GM21529 (cell line): ENCODE data around the gene DHX35.
"Not testable (repeated sequence)": the region's sequence is repeated elsewhere in the genome, so short reads cannot be mapped to it uniquely, and the experiment has no call there.

Source experiments
- ATAC-seq: cut with Tn5 transposase; IDR thresholded peaks from one replicate; pipeline ENCODE4 v1.9.1; 2021; ENCODE audit not compliant: unreplicated experiment

The DHX35 gene

DNA sequence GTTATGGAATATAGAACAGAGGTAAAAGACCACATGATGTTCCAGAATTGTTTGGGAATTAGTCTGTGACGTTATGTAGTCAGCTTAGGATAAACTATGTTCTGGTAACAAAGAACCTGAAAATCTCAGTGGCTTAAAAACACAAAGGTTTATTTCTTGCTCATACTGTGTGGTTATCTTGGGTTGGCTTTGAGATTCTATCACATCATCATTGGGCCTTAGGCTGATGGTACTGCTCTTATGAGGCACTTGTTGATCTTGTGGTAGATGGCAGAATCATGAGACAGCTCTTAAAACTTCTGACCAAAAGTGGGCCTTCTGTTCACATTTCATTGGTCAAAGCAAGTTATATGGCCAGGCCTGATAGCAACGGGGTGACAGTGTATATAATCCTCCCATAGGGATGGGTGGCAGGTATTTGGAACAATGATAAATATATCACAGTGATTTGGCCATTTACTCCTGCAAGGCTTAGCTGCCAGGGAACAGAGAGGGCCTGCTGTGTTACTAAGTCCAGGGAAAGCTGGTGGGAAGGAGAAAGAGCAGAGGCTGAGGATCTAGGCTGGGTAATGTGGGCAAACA, 13.5 kb downstream of the DHX35 start:
- ATAC-seq: no peak

DNA sequence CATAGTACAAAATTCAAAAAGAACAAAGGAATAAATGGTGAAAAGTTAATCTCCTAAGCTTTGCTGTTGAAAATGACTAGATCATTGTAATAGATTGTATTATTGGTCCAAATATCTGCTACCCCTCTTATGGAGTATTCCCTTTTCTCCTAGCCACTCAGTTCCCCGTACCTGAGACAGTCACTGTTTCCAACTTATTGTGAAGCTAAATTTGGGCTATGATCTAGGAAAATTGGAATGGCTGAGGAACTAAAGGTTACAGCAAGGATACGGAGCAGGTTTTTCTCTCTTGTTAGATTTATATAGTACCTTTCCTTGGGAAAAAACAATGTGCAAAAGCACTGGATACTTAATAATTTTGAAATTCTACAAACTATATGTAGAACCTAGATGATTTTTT, 17.3 kb downstream of the DHX35 start:
- no peak for ATAC-seq

DNA sequence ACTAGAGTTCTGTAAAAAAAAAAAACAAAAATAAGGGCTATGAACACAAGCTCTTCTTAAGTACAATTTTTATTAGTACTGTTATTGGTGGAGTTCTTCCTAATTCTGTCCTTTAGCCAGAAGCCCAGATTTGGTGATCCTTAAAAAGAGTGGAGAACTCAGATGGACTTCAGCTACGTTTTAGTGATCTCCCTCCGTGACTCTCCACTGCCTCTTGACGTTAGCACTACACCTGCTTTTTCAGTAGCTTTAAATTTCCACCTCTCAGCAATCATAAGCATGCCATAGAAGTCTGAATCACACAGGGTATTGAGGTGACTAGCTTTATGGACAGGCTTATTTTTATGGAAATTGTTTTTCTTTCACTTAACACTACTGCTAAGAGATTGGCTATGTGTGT, 17.7 kb downstream of the DHX35 start:
- no peak for ATAC-seq

DNA sequence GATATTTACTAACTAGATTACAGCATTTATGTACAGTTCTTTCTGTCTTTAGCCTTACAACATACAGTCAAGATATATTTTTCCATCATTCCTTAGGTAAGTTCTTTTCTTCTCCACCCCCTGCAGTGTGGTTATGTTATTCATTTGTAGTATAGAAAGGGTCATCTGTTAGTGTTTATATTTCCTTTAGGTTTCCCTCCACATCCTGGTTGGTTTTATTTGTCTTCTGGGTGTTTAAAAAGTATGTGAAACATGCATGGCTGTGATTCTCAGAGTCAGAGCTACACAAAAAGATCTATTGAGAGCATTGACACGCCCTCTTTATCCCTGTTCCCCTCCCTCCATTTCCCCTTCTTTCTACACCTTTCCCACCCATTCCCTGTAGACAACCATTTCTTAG, 20.1 kb downstream of the DHX35 start:
- ATAC-seq: no peak

DNA sequence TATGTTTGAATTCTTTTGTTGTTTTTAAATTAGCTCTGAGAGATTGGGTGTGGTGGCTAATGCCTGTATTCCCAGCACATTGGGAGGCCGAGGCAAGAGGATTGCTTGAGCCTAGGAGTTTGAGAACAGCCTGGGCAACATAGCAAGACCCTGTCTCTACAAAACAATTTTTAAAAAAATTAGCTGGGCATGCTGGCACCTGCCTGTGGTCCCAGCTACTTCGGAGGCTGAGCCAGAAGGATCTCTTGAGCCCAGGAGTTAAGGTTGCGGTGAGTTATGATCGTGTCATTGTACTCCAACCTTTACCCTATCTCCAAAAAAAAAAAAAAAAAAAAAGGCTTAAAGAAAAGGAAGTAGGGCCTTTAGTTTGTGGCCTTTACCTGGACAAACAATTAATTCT, 22.9 kb downstream of the DHX35 start:
- no peak for ATAC-seq

DNA sequence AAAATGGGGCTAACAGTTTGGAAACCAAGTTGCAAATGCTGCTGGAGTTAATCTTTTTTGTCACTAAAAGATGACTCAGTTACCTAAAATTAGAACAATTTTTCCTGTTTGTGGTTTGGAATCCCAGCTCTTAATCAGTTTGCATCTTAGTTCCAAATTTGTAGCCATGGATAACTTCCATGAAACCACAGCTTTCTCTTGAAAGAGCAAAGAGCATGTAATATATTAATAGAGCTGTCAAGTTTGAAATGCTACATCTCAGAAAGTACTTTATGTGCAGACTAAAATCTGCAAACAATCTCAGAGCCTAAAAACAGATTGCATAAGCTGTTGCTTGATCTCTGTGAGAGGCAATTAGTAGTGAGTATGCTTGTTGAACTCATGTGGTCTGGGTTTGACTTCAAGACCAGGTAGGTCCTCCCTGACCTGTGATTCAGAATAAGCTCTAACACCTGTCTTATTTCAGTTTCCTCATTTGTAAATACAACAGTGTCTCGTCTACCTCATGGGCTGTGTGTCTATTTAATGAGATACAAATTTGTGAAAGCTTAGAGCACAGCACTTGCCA, 23.5 kb downstream of the DHX35 start:
- ATAC-seq: peak; percentile 33

DNA sequence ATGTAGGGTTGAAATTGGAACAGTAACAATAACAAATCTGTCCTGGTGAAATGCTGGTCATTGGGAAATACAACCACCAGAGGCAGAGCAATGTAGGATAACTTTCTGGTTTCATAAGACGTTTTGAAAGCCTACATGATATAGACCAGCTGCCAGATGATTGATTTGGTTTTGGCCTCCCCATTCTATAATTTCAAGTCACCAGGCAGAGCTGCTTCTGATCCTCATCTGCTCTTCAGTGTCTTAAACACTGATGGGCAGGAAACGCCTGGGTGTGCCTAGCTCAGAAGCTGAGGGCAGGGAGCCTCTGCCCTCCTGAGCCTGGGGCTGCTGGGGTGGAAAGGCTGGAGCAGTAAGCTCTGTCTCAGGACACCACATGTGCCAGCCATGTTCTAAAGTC, 24.5 kb downstream of the DHX35 start:
- ATAC-seq: no peak

DNA sequence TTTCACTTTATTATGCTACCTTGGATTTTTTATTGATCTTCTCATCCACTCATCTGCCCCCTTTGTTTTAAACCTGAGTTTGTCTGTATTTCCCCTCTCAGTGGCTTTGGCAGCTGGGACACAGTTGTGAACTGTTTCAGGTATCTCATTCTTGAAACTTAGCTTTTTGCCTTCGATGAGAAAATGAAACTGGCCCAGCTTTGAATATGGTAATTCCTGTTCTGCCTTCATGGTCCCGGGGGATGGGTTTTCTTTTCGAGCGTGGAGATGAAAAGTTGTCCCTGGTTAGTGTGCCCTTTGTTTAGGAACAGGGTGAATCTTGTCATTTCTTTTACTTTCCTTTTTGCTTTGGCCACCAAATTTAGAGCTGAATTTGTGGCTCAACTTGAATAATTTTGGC, 25.6 kb downstream of the DHX35 start:
- ATAC-seq: peak; percentile 70

DNA sequence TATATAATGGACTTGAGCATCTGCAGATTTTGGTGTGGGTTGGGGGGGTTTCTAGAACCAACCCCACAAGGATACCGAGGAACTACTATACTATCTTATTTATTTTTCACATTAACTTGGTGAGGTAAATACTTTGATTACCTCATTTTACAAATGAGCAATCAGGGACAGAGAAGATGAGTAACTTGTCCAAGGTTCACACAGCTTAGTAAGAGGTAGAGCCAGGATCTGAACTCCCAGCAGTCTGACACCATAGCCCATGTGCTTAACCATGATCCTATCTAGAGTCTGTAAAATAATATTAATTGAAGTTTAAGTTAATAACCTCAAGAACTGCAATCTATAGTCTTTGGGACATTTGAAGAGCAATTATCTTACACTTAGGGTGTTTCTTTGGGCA, 28.6 kb downstream of the DHX35 start:
- no peak for ATAC-seq

DNA sequence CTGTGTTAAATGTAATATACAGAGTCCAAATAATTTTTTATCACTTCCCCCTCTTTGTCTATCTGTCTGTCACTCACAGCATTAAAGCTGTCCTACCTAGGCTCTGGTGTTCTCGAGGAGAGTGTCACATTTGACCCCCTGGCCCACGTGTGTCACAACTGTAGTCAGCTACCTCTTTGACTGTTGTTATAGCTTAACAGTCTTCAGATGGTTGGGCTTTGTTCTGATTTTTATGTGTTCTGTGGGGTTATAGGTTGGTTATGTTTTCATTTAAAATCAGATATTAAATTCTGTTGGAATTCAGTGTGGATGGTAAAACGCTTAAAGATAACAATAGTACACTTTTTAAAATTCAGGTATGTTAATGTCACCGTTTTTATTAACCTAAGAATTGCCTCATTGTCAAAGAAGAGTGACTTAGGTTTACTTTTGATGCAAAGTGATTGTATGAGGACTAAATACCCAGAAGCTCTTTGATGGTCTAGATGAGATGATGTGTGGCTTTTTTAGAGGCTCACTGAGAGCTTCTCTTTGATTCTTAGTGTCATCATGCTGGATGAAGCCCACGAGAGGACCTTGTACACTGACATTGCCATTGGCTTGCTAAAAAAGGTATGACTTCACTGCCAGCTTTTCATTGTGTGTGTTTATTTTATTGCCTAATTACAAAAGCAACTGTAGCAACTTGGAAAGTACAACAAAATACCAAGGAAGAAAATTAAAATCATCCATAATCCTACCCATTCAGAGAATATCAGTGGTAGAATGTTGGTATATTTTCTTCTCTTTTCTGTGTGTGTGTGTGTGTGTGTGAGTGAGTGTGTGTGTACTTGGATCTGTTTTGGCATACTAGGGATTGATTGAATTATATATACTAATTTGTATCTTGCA, 29.9 kb downstream of the DHX35 start:
- ATAC-seq: no peak

DNA sequence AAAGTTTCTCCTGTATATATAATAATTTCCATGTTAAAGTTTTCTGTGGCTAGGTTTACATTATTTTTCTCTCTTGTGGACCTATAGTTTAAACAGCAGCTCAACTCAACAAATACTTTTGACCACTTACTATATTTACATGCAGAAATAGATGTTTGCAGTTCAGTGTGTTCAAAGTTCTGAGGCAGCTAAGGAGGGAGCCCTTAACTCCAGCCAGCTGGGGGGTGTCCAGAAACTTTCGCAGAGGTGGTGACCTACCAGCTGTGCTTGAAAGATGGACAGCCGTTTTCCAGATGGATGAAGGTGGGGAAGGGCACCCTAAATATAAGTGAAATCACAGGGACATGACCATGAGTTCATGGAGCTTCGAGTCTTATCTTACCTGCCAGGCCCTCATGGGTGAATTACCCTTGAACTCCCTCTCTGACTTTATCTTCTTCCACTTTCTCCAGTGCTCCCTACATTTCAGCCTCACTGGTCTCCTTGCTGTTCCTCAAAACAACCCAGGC, 33.4 kb downstream of the DHX35 start:
- no peak for ATAC-seq

DNA sequence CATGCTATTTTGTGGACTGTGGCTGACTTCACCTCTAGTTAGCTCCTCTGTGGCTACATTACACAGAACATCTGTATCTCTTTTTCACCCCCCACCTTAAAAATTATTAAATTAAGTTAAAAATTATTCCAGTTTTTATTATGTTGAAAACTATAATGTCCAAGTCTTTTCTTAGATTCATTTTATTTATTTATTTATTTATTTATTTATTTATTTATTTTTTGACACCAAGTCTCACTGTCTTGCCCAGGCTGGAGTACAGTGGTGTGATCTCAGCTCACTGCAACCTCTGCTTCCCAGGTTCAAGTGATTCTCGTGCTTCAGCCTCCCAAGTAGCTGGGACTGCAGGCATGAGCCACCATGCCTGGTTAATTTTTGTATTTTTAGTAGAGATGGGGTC, 34.7 kb downstream of the DHX35 start:
- ATAC-seq: not testable (repeated sequence)

DNA sequence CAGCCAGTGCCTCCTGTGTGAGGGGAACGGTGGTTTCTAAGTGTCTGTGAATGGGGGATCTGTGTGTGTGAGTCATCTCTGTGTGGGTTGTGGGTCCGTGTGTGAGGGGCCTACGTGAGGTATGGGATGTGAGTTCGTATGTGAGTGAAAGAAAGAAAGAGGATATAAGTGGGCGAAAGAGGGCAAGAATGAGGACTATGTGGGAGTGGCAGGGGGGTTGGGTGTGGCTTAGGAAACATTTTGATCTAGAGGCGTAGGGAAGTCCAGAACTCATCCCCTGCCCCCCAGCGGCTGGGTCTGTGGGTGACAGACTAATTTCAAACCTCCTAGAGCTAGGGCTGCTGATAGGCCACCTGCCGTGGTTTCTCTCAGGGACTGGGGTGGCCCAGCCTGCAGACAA, 35.5 kb downstream of the DHX35 start:
- ATAC-seq: peak; percentile 94

DNA sequence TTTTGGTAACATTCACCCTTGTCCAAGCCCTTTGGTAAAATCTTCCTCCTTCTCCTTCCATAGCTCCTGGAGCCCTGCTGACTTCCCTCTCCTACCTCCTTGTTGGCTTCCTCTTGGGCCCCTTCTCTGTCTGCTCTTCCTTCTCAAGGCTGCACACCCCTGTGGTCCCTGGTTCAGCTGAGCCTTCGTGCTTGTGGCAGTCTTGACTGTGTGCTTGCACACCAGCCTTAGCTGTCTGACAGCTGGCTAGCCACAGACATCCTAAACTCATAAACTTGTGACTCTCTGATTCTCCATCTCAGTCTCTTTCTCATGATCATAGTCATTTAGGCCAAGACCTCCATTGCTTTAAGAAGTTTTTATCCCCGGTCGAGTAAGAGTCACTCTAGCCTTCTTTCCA, 37.1 kb downstream of the DHX35 start:
- no peak for ATAC-seq

DNA sequence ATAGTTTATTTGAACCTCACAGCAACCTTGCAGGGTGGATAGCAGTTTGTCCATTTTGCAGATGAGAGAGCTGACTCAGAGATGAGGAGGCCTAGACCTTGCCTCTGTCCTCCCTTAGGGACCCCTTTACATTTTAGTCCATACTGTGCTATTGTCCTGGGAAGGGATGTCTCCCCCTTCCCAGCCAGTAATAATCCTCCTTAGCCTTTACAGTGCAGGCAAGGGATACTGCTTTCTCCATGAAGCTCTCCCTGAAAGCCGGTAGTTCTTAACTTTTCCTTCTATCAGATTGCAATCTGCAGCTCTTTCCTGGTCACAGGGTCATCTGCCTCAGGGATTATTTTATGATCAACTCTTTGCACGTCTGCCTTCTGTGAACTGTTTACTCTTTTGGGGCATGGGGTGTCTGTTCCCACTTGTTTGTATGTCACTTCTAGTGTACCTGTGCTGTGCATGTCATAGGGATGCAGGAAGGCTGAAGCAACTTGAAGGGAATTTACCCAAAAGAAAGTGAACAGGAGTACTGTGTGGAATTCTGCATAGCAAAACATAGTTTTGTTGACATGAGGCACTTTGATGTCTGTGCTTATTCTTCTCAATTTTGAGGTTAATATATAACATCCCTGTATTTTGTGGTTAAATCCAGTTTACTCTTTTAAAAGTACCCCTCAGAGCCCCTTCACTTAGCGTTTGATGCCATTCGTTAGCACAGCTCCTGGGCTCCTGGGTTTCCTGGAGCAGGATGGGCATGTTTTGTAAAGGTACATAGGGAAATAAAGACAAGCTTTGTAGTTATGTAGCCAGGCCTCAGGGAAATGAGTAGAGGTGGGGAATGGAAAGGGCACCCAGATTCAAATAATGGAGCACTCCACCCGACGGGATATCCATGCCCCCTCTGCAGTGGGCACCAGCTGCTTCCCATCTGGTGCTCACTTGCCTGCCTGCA, 38.1 kb downstream of the DHX35 start:
- no peak for ATAC-seq

DNA sequence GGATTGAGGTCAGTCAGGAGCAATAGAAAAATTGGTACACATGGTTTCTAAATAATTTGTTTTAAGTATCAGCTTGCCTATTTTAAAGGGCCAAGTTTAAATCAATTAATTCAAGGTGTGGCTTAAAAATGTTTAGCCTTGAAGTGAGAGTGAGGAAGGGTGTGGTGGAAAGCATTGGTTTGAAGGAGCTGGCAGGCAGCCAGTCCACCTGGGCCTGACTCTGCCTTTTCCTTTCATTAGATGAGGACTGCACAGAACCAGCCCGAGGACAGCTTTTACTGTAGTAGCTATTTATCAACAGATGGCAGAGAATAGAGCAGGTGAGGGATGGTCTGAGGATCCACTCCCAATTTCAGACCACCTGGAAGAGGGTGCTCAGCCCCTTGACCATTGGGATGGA, 42.4 kb downstream of the DHX35 start:
- no peak for ATAC-seq

DNA sequence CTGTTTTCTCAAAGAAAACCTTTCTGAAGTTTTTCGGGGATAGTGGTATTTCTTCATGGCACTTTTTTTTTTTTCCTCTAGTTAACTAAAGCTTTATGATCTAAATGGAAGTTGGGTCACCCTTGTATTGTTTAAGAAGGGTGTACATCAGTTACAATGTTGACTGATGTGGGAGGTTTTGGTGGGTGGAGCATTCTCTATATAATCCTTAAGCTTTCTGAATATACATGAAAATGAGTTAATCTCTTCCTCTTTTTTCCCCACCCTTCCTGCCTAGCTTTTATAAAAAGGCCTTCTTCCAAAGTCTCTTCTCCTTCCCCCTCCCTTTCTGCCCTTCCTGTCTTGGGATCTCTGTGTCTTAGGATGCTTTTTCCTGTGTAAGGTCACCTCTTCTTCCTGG, 47.2 kb downstream of the DHX35 start:
- ATAC-seq: no peak

DNA sequence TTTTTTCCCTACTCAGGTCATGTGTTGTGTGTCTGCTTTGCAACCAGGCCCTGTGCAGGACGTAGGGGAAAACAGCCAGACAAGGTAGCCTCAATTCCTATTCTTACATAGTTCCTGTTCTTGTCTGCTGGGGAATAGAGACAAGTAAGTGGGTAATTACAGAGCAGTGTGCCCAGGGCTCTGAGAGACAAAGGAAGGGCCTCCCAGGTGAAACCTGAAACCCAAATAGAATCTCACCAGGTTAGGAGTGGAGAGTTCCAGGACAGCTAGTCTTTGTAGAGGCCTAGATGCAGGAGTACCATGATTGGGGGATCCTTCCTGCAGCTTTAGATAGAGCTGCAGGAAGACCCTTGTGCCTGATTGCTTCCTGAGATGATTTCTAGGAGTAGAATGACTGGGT, 48.4 kb downstream of the DHX35 start:
- ATAC-seq: no peak

DNA sequence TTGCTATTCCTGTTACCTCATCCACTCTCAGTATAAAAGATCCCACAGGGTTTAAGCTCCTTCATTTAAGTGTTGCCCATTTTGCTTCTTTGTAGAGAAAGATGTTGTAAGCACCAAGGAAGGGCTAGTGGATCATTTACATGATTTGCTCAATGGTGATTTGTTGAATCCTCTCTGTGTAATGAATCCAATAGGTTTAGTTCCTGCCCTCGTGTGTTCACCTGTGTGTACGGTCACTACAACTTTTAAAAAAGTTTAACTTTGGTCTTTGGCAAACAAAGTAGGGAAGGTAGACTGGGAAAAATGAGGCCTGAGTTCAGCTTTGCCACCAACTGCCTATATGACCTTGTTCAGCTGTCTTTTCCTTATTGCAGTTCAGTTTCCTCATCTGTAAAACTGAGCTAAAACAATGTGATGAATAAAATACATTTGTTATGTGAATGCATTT, 51.5 kb downstream of the DHX35 start:
- no peak for ATAC-seq

DNA sequence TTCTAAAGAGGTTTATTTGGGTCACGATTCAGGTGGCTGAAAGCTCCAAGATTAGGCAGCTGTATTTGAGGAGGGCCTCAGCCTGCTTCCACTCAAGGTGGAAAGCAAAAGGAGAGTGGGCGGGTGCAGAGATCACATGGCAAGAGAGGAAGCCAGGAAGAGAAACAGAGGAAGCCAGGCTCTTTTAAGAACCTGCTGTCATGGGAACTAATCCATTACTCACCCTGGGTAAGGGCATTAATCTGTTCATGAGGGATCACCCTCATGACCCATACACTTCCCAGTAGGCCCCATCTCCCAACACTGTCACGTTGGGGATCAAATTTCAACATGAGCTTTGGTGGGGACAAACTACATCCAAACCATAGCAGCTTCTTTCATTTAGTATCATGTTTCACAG, 53.9 kb downstream of the DHX35 start:
- ATAC-seq: no peak

DNA sequence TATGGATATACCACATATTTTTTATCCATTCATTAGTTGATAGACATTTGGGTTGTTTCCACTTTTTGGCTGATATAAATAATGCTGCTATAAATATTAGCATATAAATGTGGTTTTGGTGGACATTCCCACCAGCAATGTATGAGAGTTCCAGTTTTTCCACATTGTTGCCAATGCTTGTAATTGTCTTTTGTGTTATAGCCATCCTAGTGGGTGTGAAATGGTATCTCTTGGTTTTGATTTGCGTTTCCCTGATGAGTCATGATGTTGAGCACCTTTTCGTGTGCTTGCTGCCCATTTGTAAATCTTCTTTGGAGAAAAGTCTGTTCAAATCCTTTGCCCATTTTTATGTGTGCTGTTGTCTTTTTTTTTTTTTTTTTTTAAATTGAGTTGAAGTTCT, 54.4 kb downstream of the DHX35 start:
- ATAC-seq: no peak
